ENCODE measurements around the gene TXNDC12. TPM values are rescaled to one million over a fixed set of nuclear protein-coding genes. Genes with fewer than 3 reads are reported as not detected.

The TXNDC12 gene
- total and polyA plus RNA-seq, 9 of the 15 experiments (the other 6 are each of a cell fraction or from before 2014, with no cell fraction given) = 17.0 to 60.8 (median 37.8) TPM

DNA sequence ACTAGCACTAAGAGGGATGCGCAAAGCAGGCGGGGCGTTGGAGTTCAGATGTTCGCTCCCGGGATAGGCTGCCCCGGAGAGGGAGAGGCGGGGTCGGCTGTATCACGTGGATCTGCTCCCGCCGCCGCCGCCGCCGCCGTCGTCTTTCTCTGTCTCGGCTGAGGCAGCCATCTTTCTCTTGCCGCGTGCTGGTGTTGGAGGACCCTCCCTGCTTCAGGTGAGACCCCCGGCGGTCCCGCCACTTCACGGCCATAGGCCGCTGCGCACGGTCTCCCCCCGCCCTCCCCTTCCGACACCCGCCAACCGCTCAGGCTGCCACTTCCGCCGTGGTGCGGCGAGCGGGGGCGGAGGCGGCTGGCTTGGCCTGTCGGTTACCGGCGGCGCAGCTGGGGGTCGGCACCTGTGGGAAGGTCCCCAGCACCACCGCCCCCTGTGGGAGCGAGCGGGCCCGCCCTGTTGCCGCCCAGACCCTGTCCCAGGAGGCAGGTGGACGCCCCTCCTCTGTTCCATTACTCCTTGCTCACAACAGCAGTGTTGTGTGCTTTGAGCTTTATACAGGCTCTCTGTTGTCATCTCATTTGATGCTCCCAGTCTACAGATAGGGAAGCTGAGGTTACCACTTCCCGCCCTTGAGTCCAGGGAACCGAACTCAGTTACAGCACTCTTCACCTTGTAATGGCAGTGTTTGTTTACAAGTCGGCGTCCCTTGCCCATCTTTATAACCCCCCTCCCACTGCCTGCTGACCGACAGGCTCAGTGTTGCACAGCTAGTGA lies 1.4 kb upstream of the TXNDC12 start, which contains the start of gene BTF3L4 (continued):
- TF ChIP-seq, protein P1, sequence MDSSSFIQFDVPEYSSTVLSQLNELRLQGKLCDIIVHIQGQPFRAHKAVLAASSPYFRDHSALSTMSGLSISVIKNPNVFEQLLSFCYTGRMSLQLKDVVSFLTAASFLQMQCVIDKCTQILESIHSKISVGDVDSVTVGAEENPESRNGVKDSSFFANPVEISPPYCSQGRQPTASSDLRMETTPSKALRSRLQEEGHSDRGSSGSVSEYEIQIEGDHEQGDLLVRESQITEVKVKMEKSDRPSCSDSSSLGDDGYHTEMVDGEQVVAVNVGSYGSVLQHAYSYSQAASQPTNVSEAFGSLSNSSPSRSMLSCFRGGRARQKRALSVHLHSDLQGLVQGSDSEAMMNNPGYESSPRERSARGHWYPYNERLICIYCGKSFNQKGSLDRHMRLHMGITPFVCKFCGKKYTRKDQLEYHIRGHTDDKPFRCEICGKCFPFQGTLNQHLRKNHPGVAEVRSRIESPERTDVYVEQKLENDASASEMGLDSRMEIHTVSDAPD (CRISPR knock-in tag; IDR thresholded peaks at IDR 0.05) = no peak
- no peak for TF ChIP-seq ZNF41 (CRISPR knock-in tag; conservative IDR thresholded peaks at IDR 0.05)
- TF ChIP-seq XRCC5 (IDR thresholded peaks at IDR 0.05; ENCODE audit: low read depth, low read length) = no peak
- TF ChIP-seq SMARCC2 (IDR thresholded peaks at IDR 0.05; ENCODE audit: low read depth) = no peak
- no peak for TF ChIP-seq SNRNP70 (optimal IDR thresholded peaks at IDR 0.05; ENCODE audit: low read depth, low read length)
- TF ChIP-seq DMBX1 (CRISPR knock-in tag; IDR thresholded peaks at IDR 0.05; ENCODE audit: borderline replicate concordance) = no peak
- no peak for TF ChIP-seq FOS (IDR thresholded peaks at IDR 0.05; ENCODE audit: extremely low read depth, insufficient read length)
- no peak for TF ChIP-seq CBX8 (IDR thresholded peaks at IDR 0.05; ENCODE audit: borderline replicate concordance, extremely low read depth, low read depth, low read length, poor library complexity, severe bottlenecking)
- TF ChIP-seq, protein P2, sequence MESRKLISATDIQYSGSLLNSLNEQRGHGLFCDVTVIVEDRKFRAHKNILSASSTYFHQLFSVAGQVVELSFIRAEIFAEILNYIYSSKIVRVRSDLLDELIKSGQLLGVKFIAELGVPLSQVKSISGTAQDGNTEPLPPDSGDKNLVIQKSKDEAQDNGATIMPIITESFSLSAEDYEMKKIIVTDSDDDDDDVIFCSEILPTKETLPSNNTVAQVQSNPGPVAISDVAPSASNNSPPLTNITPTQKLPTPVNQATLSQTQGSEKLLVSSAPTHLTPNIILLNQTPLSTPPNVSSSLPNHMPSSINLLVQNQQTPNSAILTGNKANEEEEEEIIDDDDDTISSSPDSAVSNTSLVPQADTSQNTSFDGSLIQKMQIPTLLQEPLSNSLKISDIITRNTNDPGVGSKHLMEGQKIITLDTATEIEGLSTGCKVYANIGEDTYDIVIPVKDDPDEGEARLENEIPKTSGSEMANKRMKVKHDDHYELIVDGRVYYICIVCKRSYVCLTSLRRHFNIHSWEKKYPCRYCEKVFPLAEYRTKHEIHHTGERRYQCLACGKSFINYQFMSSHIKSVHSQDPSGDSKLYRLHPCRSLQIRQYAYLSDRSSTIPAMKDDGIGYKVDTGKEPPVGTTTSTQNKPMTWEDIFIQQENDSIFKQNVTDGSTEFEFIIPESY (CRISPR knock-in tag; IDR thresholded peaks at IDR 0.05) = no peak; the same call in none of the 2 replicates
- peak; percentile 68; the same call in 1 of the 2 replicates for TF ChIP-seq MIER1 (IDR thresholded peaks at IDR 0.05; ENCODE audit: low read depth)
- TF ChIP-seq, protein P3, sequence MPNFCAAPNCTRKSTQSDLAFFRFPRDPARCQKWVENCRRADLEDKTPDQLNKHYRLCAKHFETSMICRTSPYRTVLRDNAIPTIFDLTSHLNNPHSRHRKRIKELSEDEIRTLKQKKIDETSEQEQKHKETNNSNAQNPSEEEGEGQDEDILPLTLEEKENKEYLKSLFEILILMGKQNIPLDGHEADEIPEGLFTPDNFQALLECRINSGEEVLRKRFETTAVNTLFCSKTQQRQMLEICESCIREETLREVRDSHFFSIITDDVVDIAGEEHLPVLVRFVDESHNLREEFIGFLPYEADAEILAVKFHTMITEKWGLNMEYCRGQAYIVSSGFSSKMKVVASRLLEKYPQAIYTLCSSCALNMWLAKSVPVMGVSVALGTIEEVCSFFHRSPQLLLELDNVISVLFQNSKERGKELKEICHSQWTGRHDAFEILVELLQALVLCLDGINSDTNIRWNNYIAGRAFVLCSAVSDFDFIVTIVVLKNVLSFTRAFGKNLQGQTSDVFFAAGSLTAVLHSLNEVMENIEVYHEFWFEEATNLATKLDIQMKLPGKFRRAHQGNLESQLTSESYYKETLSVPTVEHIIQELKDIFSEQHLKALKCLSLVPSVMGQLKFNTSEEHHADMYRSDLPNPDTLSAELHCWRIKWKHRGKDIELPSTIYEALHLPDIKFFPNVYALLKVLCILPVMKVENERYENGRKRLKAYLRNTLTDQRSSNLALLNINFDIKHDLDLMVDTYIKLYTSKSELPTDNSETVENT (CRISPR knock-in tag; IDR thresholded peaks at IDR 0.05) = no peak
- TF ChIP-seq, protein P4, sequence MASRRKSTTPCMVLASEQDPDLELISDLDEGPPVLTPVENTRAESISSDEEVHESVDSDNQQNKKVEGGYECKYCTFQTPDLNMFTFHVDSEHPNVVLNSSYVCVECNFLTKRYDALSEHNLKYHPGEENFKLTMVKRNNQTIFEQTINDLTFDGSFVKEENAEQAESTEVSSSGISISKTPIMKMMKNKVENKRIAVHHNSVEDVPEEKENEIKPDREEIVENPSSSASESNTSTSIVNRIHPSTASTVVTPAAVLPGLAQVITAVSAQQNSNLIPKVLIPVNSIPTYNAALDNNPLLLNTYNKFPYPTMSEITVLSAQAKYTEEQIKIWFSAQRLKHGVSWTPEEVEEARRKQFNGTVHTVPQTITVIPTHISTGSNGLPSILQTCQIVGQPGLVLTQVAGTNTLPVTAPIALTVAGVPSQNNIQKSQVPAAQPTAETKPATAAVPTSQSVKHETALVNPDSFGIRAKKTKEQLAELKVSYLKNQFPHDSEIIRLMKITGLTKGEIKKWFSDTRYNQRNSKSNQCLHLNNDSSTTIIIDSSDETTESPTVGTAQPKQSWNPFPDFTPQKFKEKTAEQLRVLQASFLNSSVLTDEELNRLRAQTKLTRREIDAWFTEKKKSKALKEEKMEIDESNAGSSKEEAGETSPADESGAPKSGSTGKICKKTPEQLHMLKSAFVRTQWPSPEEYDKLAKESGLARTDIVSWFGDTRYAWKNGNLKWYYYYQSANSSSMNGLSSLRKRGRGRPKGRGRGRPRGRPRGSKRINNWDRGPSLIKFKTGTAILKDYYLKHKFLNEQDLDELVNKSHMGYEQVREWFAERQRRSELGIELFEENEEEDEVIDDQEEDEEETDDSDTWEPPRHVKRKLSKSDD (conservative IDR thresholded peaks at IDR 0.05; ENCODE audit: low read length) = no peak
- no peak for TF ChIP-seq ELF4 (CRISPR knock-in tag; IDR thresholded peaks at IDR 0.05)
- TF ChIP-seq KAT8 (IDR thresholded peaks at IDR 0.05; ENCODE audit: low read depth) = no peak
- TF ChIP-seq GATA2 (CRISPR knock-in tag; IDR thresholded peaks at IDR 0.05) = 0 out of 2 replicates have a peak, but pooled peaks have one; percentile 17
- TF ChIP-seq BRD4 (IDR thresholded peaks at IDR 0.05) = peak; percentile 52; the same call in 1 of the 2 replicates
- TF ChIP-seq RBM22 (IDR thresholded peaks at IDR 0.05; ENCODE audit: low read depth, low read length, poor library complexity, severe bottlenecking) = no peak
- no peak for TF ChIP-seq STAT5B (CRISPR knock-in tag; IDR thresholded peaks at IDR 0.05)
